Cerebellar cortex (tissue), 1 donor: ENCODE measurements around the gene CEBPG.

Experiments used
- DNase-seq: peaks from one replicate; pipeline ENCODE4 v3.0.0-alpha.2; 2015; ENCODE audit warnings: low spot score

CEBPG gene

GRCh38 chr19:33350538-33351309, 22.8 kb upstream of the CEBPG start:
- no peak for DNase-seq

- no peak for DNase-seq
Observed at GRCh38 chr19:33355535-33355934, 18.0 kb upstream of the CEBPG start.

- DNase-seq = no peak
Observed at GRCh38 chr19:33357556-33357955, 16.0 kb upstream of the CEBPG start.

- DNase-seq = no peak
Observed at GRCh38 chr19:33358408-33358807, 15.1 kb upstream of the CEBPG start.

- no peak for DNase-seq
Observed at GRCh38 chr19:33359581-33359980, 13.9 kb upstream of the CEBPG start.

- no peak for DNase-seq
Observed at GRCh38 chr19:33362508-33363228, 10.8 kb upstream of the CEBPG start.

GRCh38 chr19:33363476-33363875, 10.0 kb upstream of the CEBPG start:
- no peak for DNase-seq

- no peak for DNase-seq
Observed at GRCh38 chr19:33365691-33366090, 7.8 kb upstream of the CEBPG start.

- DNase-seq = no peak
Observed at GRCh38 chr19:33366127-33366526, 7.4 kb upstream of the CEBPG start.

GRCh38 chr19:33366897-33367296, 6.6 kb upstream of the CEBPG start:
- no peak for DNase-seq

GRCh38 chr19:33368074-33368864, 5.2 kb upstream of the CEBPG start:
- no peak for DNase-seq

GRCh38 chr19:33370783-33371182, 2.7 kb upstream of the CEBPG start:
- DNase-seq = no peak

- DNase-seq = peak; percentile 47
Observed at GRCh38 chr19:33374236-33374714, 766 bp downstream of the CEBPG start.

- no peak for DNase-seq
Observed at GRCh38 chr19:33375156-33375836, 1.8 kb downstream of the CEBPG start.

- DNase-seq = no peak
Observed at GRCh38 chr19:33375837-33376159, 2.3 kb downstream of the CEBPG start.

- DNase-seq = no peak
Observed at GRCh38 chr19:33376423-33376822, 2.9 kb downstream of the CEBPG start.

GRCh38 chr19:33376941-33377557, 3.5 kb downstream of the CEBPG start:
- no peak for DNase-seq

- no peak for DNase-seq
Observed at GRCh38 chr19:33377586-33378475, 4.3 kb downstream of the CEBPG start.

GRCh38 chr19:33379151-33379829, 5.8 kb downstream of the CEBPG start:
- peak; percentile 39 for DNase-seq

GRCh38 chr19:33381101-33381500, 7.6 kb downstream of the CEBPG start:
- no peak for DNase-seq
